ENCODE data around the gene FZR1.

DNA sequence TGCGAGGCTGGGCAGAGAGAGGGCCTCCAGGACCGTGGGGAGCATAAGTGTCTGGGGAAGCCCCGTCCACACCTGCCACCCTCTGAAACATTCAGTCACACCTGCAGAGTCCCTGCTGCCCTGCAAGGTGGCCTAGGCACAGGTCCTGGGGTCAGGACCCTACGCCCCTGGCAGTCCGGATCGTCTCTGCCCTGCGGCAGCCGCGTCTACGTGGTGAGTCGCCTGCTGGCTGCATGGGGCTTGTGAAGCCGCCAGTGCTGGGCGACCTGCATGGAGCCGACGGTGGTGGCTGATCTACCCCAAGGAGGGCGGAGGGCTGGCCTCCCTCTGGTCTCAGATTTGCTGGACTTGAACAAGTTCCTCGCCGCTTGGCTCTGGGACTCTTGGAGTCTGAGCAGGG lies 13.0 kb downstream of the FZR1 start:
- TF ChIP-seq, protein P1, sequence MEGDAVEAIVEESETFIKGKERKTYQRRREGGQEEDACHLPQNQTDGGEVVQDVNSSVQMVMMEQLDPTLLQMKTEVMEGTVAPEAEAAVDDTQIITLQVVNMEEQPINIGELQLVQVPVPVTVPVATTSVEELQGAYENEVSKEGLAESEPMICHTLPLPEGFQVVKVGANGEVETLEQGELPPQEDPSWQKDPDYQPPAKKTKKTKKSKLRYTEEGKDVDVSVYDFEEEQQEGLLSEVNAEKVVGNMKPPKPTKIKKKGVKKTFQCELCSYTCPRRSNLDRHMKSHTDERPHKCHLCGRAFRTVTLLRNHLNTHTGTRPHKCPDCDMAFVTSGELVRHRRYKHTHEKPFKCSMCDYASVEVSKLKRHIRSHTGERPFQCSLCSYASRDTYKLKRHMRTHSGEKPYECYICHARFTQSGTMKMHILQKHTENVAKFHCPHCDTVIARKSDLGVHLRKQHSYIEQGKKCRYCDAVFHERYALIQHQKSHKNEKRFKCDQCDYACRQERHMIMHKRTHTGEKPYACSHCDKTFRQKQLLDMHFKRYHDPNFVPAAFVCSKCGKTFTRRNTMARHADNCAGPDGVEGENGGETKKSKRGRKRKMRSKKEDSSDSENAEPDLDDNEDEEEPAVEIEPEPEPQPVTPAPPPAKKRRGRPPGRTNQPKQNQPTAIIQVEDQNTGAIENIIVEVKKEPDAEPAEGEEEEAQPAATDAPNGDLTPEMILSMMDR (IDR thresholded peaks at IDR 0.05) = no peak
- TF ChIP-seq ZFX (IDR thresholded peaks at IDR 0.05; ENCODE audit: borderline replicate concordance) = no peak
